NT2/D1 (cell line): Measurements from ENCODE around the gene CIC.

ENCODE experiments used
- SUZ12 ChIP-seq: IDR thresholded peaks from 2 replicates; pipeline ENCODE4 v1.6.1; 2011; ENCODE audit not compliant: insufficient read length, insufficient read depth; ENCODE audit errors: extremely low read depth
- YY1 ChIP-seq: IDR thresholded peaks from 2 replicates; pipeline ENCODE4 v1.6.1; 2011; ENCODE audit not compliant: insufficient read length, insufficient read depth
- ZNF274 ChIP-seq: IDR thresholded peaks from 2 replicates; pipeline ENCODE4 v1.6.1; 2011; ENCODE audit warnings: mild to moderate bottlenecking, low read depth, low read length

- no peak for TF ChIP-seq YY1
- no peak for TF ChIP-seq SUZ12
- no peak for TF ChIP-seq ZNF274
These were observed 11.7 kb downstream of the CIC start for GRCh38 chr19:42280815-42281145.
